ENCODE measurements around the gene OR10Z1.

The OR10Z1 gene

DNA sequence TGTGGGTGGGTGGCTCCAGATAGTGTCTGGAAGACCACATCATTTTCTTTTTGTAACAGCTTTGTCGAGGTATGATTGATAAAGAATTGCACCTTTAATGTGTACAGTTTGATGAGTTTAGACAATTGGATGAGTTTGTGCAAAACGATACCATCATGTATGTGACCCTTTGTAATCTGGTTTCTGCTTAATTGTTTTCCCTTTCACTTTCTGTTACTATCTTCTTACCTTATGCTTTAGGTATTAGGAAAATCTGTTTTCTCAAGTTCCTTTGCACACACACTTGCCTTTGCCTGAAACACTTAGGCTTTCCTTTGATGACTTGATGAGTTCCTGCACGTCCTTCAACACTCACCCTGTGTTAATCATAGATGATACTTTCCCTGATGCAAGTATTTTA is 6.8 kb downstream of the OR10Z1 start:
- Mint-ChIP-seq H3K27me3 (ENCODE audit: low read depth) (peaks cover 5% of the 10 kb centered on the region), H3K4me1 (no peaks in the 10 kb centered on the region), H3K9me3 (no peaks in the 10 kb centered on the region), H3K4me3 (no peak overlapping the region), H3K27ac (no peak overlapping the region), H3K36me3 (ENCODE audit: low read depth) (no peaks in the 10 kb centered on the region)
- TF ChIP-seq, protein P1, sequence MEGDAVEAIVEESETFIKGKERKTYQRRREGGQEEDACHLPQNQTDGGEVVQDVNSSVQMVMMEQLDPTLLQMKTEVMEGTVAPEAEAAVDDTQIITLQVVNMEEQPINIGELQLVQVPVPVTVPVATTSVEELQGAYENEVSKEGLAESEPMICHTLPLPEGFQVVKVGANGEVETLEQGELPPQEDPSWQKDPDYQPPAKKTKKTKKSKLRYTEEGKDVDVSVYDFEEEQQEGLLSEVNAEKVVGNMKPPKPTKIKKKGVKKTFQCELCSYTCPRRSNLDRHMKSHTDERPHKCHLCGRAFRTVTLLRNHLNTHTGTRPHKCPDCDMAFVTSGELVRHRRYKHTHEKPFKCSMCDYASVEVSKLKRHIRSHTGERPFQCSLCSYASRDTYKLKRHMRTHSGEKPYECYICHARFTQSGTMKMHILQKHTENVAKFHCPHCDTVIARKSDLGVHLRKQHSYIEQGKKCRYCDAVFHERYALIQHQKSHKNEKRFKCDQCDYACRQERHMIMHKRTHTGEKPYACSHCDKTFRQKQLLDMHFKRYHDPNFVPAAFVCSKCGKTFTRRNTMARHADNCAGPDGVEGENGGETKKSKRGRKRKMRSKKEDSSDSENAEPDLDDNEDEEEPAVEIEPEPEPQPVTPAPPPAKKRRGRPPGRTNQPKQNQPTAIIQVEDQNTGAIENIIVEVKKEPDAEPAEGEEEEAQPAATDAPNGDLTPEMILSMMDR (IDR thresholded peaks at IDR 0.05; ENCODE audit: unreplicated experiment in 3 of 3): no peak

DNA sequence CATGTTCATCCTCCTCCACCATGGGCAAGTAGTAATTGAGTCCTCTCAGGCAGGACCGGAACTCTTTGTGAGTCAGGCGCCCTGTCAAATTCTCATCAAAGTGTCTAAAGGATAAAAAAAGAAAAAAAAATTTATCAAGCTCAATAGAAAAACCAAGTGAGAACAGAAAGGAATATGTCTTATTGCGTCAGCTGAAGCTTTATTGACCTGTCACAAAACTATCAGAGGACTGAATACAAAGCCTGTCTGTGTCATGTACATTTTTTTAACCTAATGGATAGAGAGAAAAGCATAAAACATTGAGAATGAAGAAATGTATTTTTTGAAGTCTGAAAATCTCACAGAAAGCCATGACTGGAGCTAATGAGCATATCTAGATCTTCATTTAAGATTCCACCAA is 8.7 kb downstream of the OR10Z1 start:
- Mint-ChIP-seq H3K27me3 (ENCODE audit: low read depth) (peaks cover 5% of the 10 kb centered on the region), H3K36me3 (ENCODE audit: low read depth) (no peaks in the 10 kb centered on the region), H3K9me3 (no peaks in the 10 kb centered on the region), H3K4me3 (no peak overlapping the region), H3K27ac (no peak overlapping the region), H3K4me1 (no peaks in the 10 kb centered on the region)
- TF ChIP-seq, protein P1 (IDR thresholded peaks at IDR 0.05; ENCODE audit: unreplicated experiment in 3 of 3): no peak

DNA sequence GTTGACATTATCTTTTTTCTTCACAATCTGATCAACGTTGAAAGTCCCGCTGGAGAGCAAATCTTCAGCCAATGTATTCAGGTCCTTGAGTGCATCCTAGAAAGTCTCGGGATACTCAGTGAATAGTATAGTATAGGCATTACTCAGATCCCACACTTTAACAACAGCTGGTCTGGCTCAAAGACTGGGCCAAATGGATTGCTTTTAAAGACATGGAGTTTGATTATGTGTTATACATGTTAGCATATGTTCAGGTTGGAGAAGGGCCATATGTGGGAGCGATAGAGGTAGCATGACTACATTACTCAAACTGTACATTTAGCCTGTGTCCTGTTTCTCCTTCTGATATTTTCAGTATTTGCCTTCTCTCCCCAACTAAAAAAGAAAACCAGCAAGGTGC is 33.1 kb downstream of the OR10Z1 start:
- TF ChIP-seq, protein P1 (IDR thresholded peaks at IDR 0.05; ENCODE audit: unreplicated experiment in 3 of 3): no peak
- Mint-ChIP-seq H3K27ac (no peak overlapping the region), H3K4me3 (no peak overlapping the region), H3K4me1 (no peaks in the 10 kb centered on the region), H3K9me3 (peaks cover 6% of the 10 kb centered on the region), H3K27me3 (ENCODE audit: low read depth) (no peaks in the 10 kb centered on the region), H3K36me3 (ENCODE audit: low read depth) (no peaks in the 10 kb centered on the region)

DNA sequence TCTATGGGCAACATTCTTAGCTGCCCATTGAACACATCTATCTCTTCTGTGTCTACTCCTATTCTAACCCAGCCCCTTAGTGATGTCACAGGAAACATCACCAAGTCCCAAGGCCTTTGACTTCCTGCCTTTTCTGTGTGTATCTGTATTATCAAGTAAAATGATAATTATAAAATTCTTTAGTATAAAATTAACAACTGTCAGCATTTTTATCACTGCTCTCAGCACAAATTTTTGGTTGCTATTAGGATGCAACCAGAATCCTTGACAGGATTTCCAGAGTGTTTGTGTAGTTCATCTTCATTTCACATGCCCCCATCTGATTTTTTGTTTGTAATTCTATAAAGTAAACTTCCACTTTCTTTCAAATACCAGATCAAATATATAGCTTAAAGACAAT is 33.8 kb downstream of the OR10Z1 start:
- no peaks in the 10 kb centered on the region for H3K27me3 Mint-ChIP-seq (ENCODE audit: low read depth)
- H3K9me3 Mint-ChIP-seq: peaks cover 8% of the 10 kb centered on the region
- H3K4me3 Mint-ChIP-seq: no peak overlapping the region
- no peaks in the 10 kb centered on the region for H3K4me1 Mint-ChIP-seq
- TF ChIP-seq, protein P1 (IDR thresholded peaks at IDR 0.05; ENCODE audit: unreplicated experiment in 3 of 3): no peak
- no peak overlapping the region for H3K27ac Mint-ChIP-seq
- no peaks in the 10 kb centered on the region for H3K36me3 Mint-ChIP-seq (ENCODE audit: low read depth)

DNA sequence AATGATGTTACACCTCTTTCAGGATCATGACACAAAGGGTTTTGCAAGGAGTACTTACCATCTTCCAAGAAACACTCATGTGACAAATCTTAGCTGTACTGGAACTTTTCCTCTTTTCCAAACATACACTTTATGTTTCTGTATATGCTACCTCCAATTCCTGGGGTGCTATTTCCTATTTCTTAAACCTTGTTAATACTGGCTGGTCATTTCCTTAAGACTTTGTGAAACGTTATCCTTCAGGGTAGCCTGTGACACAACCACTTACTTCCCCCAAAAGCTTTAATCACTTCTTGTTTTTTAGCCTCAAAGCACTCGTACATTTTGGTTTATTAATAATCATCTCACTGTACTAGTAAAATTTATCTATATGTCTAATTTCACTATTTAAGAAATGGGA is 39.4 kb downstream of the OR10Z1 start:
- Mint-ChIP-seq H3K27ac (no peak overlapping the region), H3K4me3 (no peak overlapping the region), H3K27me3 (ENCODE audit: low read depth) (no peaks in the 10 kb centered on the region), H3K4me1 (no peaks in the 10 kb centered on the region), H3K9me3 (peaks cover 8% of the 10 kb centered on the region), H3K36me3 (ENCODE audit: low read depth) (no peaks in the 10 kb centered on the region)
- TF ChIP-seq, protein P1 (IDR thresholded peaks at IDR 0.05; ENCODE audit: unreplicated experiment in 3 of 3): no peak

DNA sequence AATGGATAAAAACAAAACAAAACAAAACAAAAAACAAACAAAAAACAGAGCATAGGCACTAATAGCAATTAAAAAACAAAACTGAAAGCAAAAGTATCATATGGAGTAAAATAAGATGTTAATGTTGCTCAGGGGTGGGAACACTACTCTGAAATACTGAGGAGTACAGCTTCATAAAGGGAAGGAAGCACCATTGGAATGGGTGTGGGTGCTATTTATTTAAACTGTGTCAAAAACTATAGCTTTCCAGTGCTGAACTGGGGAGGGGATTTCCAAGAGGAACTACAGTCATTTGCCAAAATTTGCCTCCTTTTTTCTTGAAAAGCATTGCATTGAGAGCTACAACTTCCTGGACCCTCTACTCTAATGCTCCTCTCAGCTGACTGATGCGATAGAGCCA is 41.4 kb downstream of the OR10Z1 start:
- Mint-ChIP-seq H3K9me3 (peaks cover 8% of the 10 kb centered on the region), H3K36me3 (ENCODE audit: low read depth) (no peaks in the 10 kb centered on the region), H3K4me1 (no peaks in the 10 kb centered on the region), H3K27me3 (ENCODE audit: low read depth) (no peaks in the 10 kb centered on the region), H3K27ac (no peak overlapping the region), H3K4me3 (no peak overlapping the region)
- TF ChIP-seq, protein P1 (IDR thresholded peaks at IDR 0.05; ENCODE audit: unreplicated experiment in 3 of 3): no peak

Measured in nephron (organoid).